ENCODE measurements around the gene KLK3. TPM values are rescaled to one million over a fixed set of nuclear protein-coding genes. Genes with fewer than 3 reads are reported as not detected.

The KLK3 gene
- total and polyA plus RNA-seq, 2 of the 8 experiments (the other 6 are each of a cell fraction or from before 2014, with no cell fraction given), result 0.08 TPM; not detected in 1

DNA sequence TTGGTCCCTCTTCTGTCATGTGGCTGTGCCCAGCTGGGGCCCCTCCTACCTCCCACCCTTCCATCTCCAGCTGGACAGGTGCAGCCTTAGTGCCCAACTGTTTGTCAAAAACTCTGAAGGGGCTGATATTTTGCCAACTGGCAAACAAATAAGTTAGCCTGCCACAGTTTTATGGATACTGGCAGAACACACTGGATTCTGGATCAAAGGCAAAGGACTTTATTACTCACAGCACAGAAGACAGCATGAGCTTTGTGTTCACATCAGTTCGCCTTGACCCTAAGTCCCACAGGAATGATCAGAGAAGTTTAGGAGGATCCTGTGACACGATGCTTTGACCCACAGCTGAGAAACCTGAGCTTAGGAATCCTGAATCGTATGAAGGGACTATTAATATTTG lies 34.9 kb downstream of the KLK3 start:
- H3K4me2 ChIP-seq (ENCODE audit: insufficient read depth in 1 of 2, low read depth in 2 of 2, low read length in 2 of 2), result no peak overlapping the region
- DNase-seq (ENCODE audit: low read depth in 1 of 2, low spot score in 2 of 2), result no peak
- H2AK5ac ChIP-seq (ENCODE audit: low read depth, low read length), result no peak overlapping the region
- no peak overlapping the region for H2AFZ ChIP-seq (ENCODE audit: low read length)
- H2BK5ac ChIP-seq (ENCODE audit: low read depth, low read length), result no peak overlapping the region
- no peak overlapping the region for H3K56ac ChIP-seq (replicated peaks; ENCODE audit: insufficient read length, low read depth, low read length)
- H4K5ac ChIP-seq (ENCODE audit: insufficient read length, low read depth, low read length), result no peak overlapping the region
- H3K79me1 ChIP-seq (ENCODE audit: low read depth, low read length), result no peaks in the 10 kb centered on the region
- CTCF ChIA-PET (ENCODE audit: partially characterized antibody), result interaction anchor here (0.6 to 1.6 kb wide), 3 partner anchors 92 to 207 kb away, joined by 3 to 6 read pairs (median 3); no protein-coding TSS in a partner anchor
- H2BK12ac ChIP-seq (ENCODE audit: low read depth, low read length), result no peak overlapping the region
- FAIRE-seq, result no peak
- POLR2A ChIA-PET (ENCODE audit: partially characterized antibody), result interaction anchor here (1.6 kb wide), 1 partner anchor 86 kb away, joined by 5 read pairs; no protein-coding TSS in a partner anchor
- no peaks in the 10 kb centered on the region for H3K79me2 ChIP-seq (ENCODE audit: control insufficient read depth in 1 of 2, insufficient read depth in 2 of 2, low read length in 2 of 2)
- H3K9me3 ChIP-seq (ENCODE audit: insufficient read depth in 2 of 2, low read depth in 1 of 2, low read length in 1 of 2), result peaks cover 18 to 26% of the 10 kb centered on the region in 2 experiments
- no peak overlapping the region for H2BK15ac ChIP-seq (ENCODE audit: low read length)
- no peak overlapping the region for H3K4me3 ChIP-seq (ENCODE audit: extremely low read depth in 1 of 4, insufficient read depth in 2 of 4, low read depth in 3 of 4, low read length in 4 of 4)
- no peak overlapping the region for H3K18ac ChIP-seq (ENCODE audit: extremely low read depth, low read length)
- no peaks in the 10 kb centered on the region for H4K20me1 ChIP-seq (replicated peaks in 1 of 2; ENCODE audit: control insufficient read depth in 1 of 2, insufficient read depth in 2 of 2, low read length in 2 of 2)
- H3K14ac ChIP-seq (ENCODE audit: insufficient read length), result no peak overlapping the region
- H3K23ac ChIP-seq (ENCODE audit: insufficient read length), result no peak overlapping the region
- H2BK120ac ChIP-seq (replicated peaks; ENCODE audit: low read depth, low read length), result no peak overlapping the region
- WGBS, 2 experiments (ENCODE audit: extremely low coverage in 1 of 2, insufficient coverage in 1 of 2, insufficient read length in 1 of 2, insufficient replicate concordance in 2 of 2, low coverage in 1 of 2, low lambda C conversion rate in 2 of 2, missing lambda C conversion rate in 1 of 2), result 67% methylated on average over 3 of the region's 3 CpGs; no CpG with 5 or more reads in 1 of the 2 experiments
- H3K23me2 ChIP-seq (ENCODE audit: low read depth, low read length), result no peaks in the 10 kb centered on the region; the same call in 1 of the 2 replicates
- H3K36me3 ChIP-seq (ENCODE audit: control insufficient read depth in 2 of 4, insufficient read depth in 4 of 4, low read length in 3 of 4), result no peaks in the 10 kb centered on the region
- no peak overlapping the region for H3K4ac ChIP-seq (replicated peaks; ENCODE audit: insufficient read length, low read depth, low read length)
- H4K91ac ChIP-seq (replicated peaks; ENCODE audit: insufficient read length, low read length), result no peak overlapping the region
- H3K27me3 ChIP-seq (replicated peaks in 1 of 4; ENCODE audit: control insufficient read depth in 3 of 4, extremely low read depth in 1 of 4, insufficient read depth in 3 of 4, low read length in 3 of 4), result peaks cover 0 to 4% (median 3%) of the 10 kb centered on the region in 4 experiments; a peak in 2 of 7 replicates
- no peak overlapping the region for H2BK20ac ChIP-seq (ENCODE audit: low read length)
- H3K9ac ChIP-seq (replicated peaks in 1 of 4; ENCODE audit: extremely low read depth in 1 of 4, low read depth in 3 of 4, low read length in 3 of 4), result no peak overlapping the region
- H3K4me1 ChIP-seq (replicated peaks in 1 of 4; ENCODE audit: control insufficient read depth in 3 of 4, insufficient read depth in 4 of 4, low read length in 3 of 4), result no peaks in the 10 kb centered on the region
- H4K8ac ChIP-seq (ENCODE audit: extremely low read depth, insufficient read depth, low read length), result no peak overlapping the region
- H3K27ac ChIP-seq (ENCODE audit: low read depth, low read length), result no peak overlapping the region
- TF ChIP-seq GTF2F1 (IDR thresholded peaks at IDR 0.05; ENCODE audit: borderline replicate concordance, low read depth, low read length) (no peak), RXRA (IDR thresholded peaks at IDR 0.05; ENCODE audit: insufficient read depth, low read depth, low read length) (no peak)

Data from H1 (cell line).